GM10266 (cell line): Measurements from ENCODE around the gene PACSIN2.
"Not testable (repeated sequence)": the region's sequence is repeated elsewhere in the genome, so short reads cannot be mapped to it uniquely, and the experiment has no call there.

ENCODE experiments used
- DNase-seq: peaks from one replicate; pipeline ENCODE4 v3.0.0; 2012; ENCODE audit errors: extremely low spot score
- CTCF ChIP-seq: IDR thresholded peaks from 2 replicates; pipeline ENCODE4 v1.5.1; 2012; ENCODE audit warnings: mild to moderate bottlenecking, low read depth; ENCODE audit not compliant: control insufficient read depth, insufficient read depth; ENCODE audit errors: missing control alignments

The PACSIN2 gene

GRCh38 chr22:42939941-42940653 is 74.9 kb downstream of the PACSIN2 start:
- no peak for DNase-seq

GRCh38 chr22:42939451-42939881 is 75.5 kb downstream of the PACSIN2 start:
- no peak for TF ChIP-seq CTCF
- DNase-seq = no peak

More at GRCh38 chr22:42939941-42940653, 74.9 kb downstream of the PACSIN2 start:
- no peak for TF ChIP-seq CTCF

- no peak for DNase-seq
- TF ChIP-seq CTCF = no peak
Measured at GRCh38 chr22:42938976-42939375, 76.0 kb downstream of the PACSIN2 start.

- no peak for TF ChIP-seq CTCF
- no peak for DNase-seq
Measured at GRCh38 chr22:42938449-42938848, 76.5 kb downstream of the PACSIN2 start.

GRCh38 chr22:42937164-42937843 is 77.6 kb downstream of the PACSIN2 start:
- TF ChIP-seq CTCF = no peak
- DNase-seq = peak; percentile 45

- DNase-seq = not testable (repeated sequence)
Measured at GRCh38 chr22:42936680-42937079, 78.3 kb downstream of the PACSIN2 start.

GRCh38 chr22:42934338-42934737 is 80.6 kb downstream of the PACSIN2 start:
- TF ChIP-seq CTCF = no peak
- no peak for DNase-seq
